Astrocyte (in vitro differentiated cells and primary cell): ENCODE results near the gene NTRK3. TPM values are rescaled to one million over a fixed set of nuclear protein-coding genes. Genes with fewer than 3 reads are reported as not detected.

ENCODE experiments used
- DNase-seq: peaks from one replicate; pipeline ENCODE4 v3.0.0-alpha.2; 2010; ENCODE audit warnings: low read depth
- FAIRE-seq: peaks from 2 replicates; lab custom pipeline; 2011; peaks lifted over from hg19 to GRCh38; lab: Jason Lieb, UNC
- H2AFZ ChIP-seq: 2 replicates; pipeline ENCODE4 v1.6.0; 2012; ENCODE audit warnings: low read depth, low read length, inconsistent platforms
- H3K27ac ChIP-seq: 2 replicates; pipeline ENCODE4 v1.5.1; 2011; ENCODE audit warnings: low read depth, low read length, inconsistent platforms
- H3K27me3 ChIP-seq: 2 replicates; pipeline ENCODE4 v1.6.0; 2011; ENCODE audit warnings: low read length, inconsistent platforms; ENCODE audit not compliant: insufficient read depth
- H3K36me3 ChIP-seq: 2 replicates; pipeline ENCODE4 v1.5.1; 2011; ENCODE audit warnings: low read length, inconsistent platforms; ENCODE audit not compliant: insufficient read depth
- H3K4me1 ChIP-seq: 2 replicates; pipeline ENCODE4 v1.5.1; 2011; ENCODE audit warnings: low read length, inconsistent platforms; ENCODE audit not compliant: insufficient read depth
- H3K4me2 ChIP-seq: 2 replicates; pipeline ENCODE4 v1.6.0; 2012; ENCODE audit warnings: low read length, inconsistent platforms
- H3K4me3 ChIP-seq: 2 replicates; pipeline ENCODE4 v1.5.1; 2011; ENCODE audit warnings: low read depth, mild to moderate bottlenecking, low read length, inconsistent platforms; ENCODE audit not compliant: insufficient read depth
- H3K79me2 ChIP-seq: 2 replicates; pipeline ENCODE4 v1.6.0; 2012; ENCODE audit warnings: mild to moderate bottlenecking, low read length, inconsistent platforms; ENCODE audit not compliant: insufficient read depth
- H3K9ac ChIP-seq: 2 replicates; pipeline ENCODE4 v1.6.0; 2012; ENCODE audit warnings: mild to moderate bottlenecking, low read length, inconsistent platforms
- H3K9me3 ChIP-seq: 2 replicates; pipeline ENCODE4 v1.5.1; 2012; ENCODE audit warnings: low read depth, mild to moderate bottlenecking, low read length, inconsistent platforms; ENCODE audit not compliant: insufficient read depth
- H4K20me1 ChIP-seq: 2 replicates; pipeline ENCODE4 v1.6.0; 2012; ENCODE audit warnings: low read length, inconsistent platforms; ENCODE audit not compliant: insufficient read depth
- H3K27ac Mint-ChIP-seq: one replicate; pipeline ENCODE4 v1.8.0; 2021; ENCODE audit warnings: mild to moderate bottlenecking, mixed read lengths; ENCODE audit not compliant: unreplicated experiment
- H3K27me3 Mint-ChIP-seq: one replicate; pipeline ENCODE4 v1.8.0; 2021; ENCODE audit warnings: low read depth, mixed read lengths; ENCODE audit not compliant: unreplicated experiment
- H3K36me3 Mint-ChIP-seq: one replicate; pipeline ENCODE4 v1.8.0; 2021; ENCODE audit warnings: low read depth, mixed read lengths; ENCODE audit not compliant: unreplicated experiment
- H3K4me1 Mint-ChIP-seq: one replicate; pipeline ENCODE4 v1.8.0; 2021; ENCODE audit warnings: low read depth, mixed read lengths; ENCODE audit not compliant: unreplicated experiment
- H3K4me3 Mint-ChIP-seq: one replicate; pipeline ENCODE4 v1.8.0; 2021; ENCODE audit warnings: mild to moderate bottlenecking, moderate library complexity, mixed read lengths; ENCODE audit not compliant: unreplicated experiment
- H3K9me3 Mint-ChIP-seq: one replicate; pipeline ENCODE4 v1.8.0; 2021; ENCODE audit warnings: mild to moderate bottlenecking, mixed read lengths; ENCODE audit not compliant: unreplicated experiment
- CTCF ChIP-seq: IDR thresholded peaks from 2 replicates; pipeline ENCODE4 v1.5.1; 2011; ENCODE audit warnings: low read depth, mild to moderate bottlenecking, inconsistent platforms, low read length, moderate library complexity; ENCODE audit not compliant: insufficient read depth
- EZH2 ChIP-seq: IDR thresholded peaks from 2 replicates; pipeline ENCODE4 v1.6.1; 2012; ENCODE audit warnings: mild to moderate bottlenecking, low read length, inconsistent platforms; ENCODE audit not compliant: insufficient read depth
- total RNA-seq: library from RNA; stranded (reverse); gene quantifications from 2 replicates; pipeline ENCODE4 v1.2.1, GENCODE V29; 2021

NTRK3 gene
- total RNA-seq, 1 donor from 2014 or later, result 12.9 TPM

DNA sequence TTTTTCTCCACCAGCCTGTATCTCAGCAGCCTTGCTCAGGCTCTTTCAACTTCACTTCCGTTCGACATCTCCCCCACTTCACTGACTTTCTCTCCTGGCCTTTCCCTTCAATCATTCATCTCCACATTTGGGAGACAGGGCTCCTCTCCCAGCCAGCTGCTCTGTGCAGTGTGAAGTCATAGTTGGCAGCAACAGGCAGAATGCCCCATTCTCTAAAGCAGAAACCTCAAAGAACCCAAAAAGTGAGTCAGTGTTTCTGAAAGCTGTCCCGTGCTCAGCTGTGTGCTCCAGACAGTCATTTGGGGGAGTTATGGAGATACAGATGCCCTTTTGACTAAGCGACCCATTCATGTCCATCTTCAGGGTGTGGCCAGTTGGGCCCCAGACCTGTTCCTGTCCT is 54.3 kb downstream of the NTRK3 start:
- TF ChIP-seq EZH2 (no peak), CTCF (no peak)
- H3K36me3 Mint-ChIP-seq, result peaks cover 2% of the 10 kb centered on the region
- H3K4me3 Mint-ChIP-seq, result no peak overlapping the region
- Histone ChIP-seq H3K27ac (no peak overlapping the region), H4K20me1 (no peaks in the 10 kb centered on the region), H3K4me2 (no peak overlapping the region), H3K36me3 (no peaks in the 10 kb centered on the region), H3K9ac (no peak overlapping the region), H3K79me2 (no peaks in the 10 kb centered on the region), H2AFZ (no peak overlapping the region), H3K27me3 (no peaks in the 10 kb centered on the region), H3K4me3 (no peak overlapping the region), H3K9me3 (no peaks in the 10 kb centered on the region), H3K4me1 (peaks cover 3% of the 10 kb centered on the region)
- no peak overlapping the region for H3K27ac Mint-ChIP-seq
- H3K9me3 Mint-ChIP-seq, result peaks cover 8% of the 10 kb centered on the region
- peaks cover 15% of the 10 kb centered on the region for H3K4me1 Mint-ChIP-seq
- peaks cover 22% of the 10 kb centered on the region for H3K27me3 Mint-ChIP-seq
- peak; percentile 73 for DNase-seq
- no peak for FAIRE-seq

DNA sequence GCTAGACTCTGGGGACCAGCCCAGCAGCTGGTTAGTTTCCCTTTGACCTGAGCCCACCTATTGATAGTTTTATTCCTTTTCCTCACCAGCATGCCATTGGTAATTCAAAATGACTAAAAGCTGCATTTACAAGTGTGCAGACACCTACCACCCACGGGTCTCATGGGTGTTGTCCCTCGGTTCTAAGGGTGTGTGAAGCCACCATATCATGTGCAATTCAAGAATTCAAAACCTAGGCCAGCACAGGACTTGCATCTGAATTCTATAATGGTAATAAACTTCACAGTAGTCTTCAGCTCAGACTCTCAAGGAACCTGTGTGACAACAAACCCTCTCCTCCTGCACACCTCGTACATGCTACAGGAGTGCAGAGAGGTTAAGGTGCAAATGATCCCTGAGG is 55.3 kb downstream of the NTRK3 start:
- H2AFZ ChIP-seq, result no peak overlapping the region
- H3K4me1 ChIP-seq, result peaks cover 3% of the 10 kb centered on the region
- H3K9ac ChIP-seq, result no peak overlapping the region
- H3K36me3 ChIP-seq, result no peaks in the 10 kb centered on the region
- peaks cover 6% of the 10 kb centered on the region for H3K36me3 Mint-ChIP-seq
- H3K79me2 ChIP-seq, result no peaks in the 10 kb centered on the region
- H3K4me2 ChIP-seq, result no peak overlapping the region
- H3K27me3 ChIP-seq, result no peaks in the 10 kb centered on the region
- TF ChIP-seq CTCF, result no peak
- no peak for TF ChIP-seq EZH2
- DNase-seq (no peak), FAIRE-seq (no peak)
- peaks cover 12% of the 10 kb centered on the region for H3K9me3 Mint-ChIP-seq
- no peaks in the 10 kb centered on the region for H4K20me1 ChIP-seq
- peaks cover 15% of the 10 kb centered on the region for H3K4me1 Mint-ChIP-seq
- H3K27me3 Mint-ChIP-seq, result peaks cover 25% of the 10 kb centered on the region
- H3K27ac Mint-ChIP-seq, result no peak overlapping the region
- no peaks in the 10 kb centered on the region for H3K9me3 ChIP-seq
- no peak overlapping the region for H3K4me3 Mint-ChIP-seq
- H3K27ac ChIP-seq, result no peak overlapping the region
- H3K4me3 ChIP-seq, result no peak overlapping the region

GRCh38 chr15:88196961-88197360 is 59.6 kb downstream of the NTRK3 start:
- Mint-ChIP-seq H3K9me3 (peaks cover 13% of the 10 kb centered on the region), H3K27me3 (peaks cover 44% of the 10 kb centered on the region), H3K4me1 (no peaks in the 10 kb centered on the region), H3K27ac (no peak overlapping the region), H3K4me3 (no peak overlapping the region), H3K36me3 (peaks cover 3% of the 10 kb centered on the region)
- no peak for DNase-seq
- H3K27me3 ChIP-seq, result no peaks in the 10 kb centered on the region
- no peaks in the 10 kb centered on the region for H3K9me3 ChIP-seq
- no peaks in the 10 kb centered on the region for H3K4me1 ChIP-seq
- TF ChIP-seq CTCF, result no peak
- TF ChIP-seq EZH2, result no peak
- no peak overlapping the region for H2AFZ ChIP-seq
- FAIRE-seq, result no peak
- no peaks in the 10 kb centered on the region for H3K36me3 ChIP-seq
- no peak overlapping the region for H3K4me2 ChIP-seq
- H3K27ac ChIP-seq, result no peak overlapping the region
- H3K4me3 ChIP-seq, result no peak overlapping the region
- H3K79me2 ChIP-seq, result no peaks in the 10 kb centered on the region
- no peaks in the 10 kb centered on the region for H4K20me1 ChIP-seq
- no peak overlapping the region for H3K9ac ChIP-seq
